ENCODE measurements around the gene EXOC3L1.

EXOC3L1 gene

GRCh38 chr16:67190041-67190440 lies at the start of gene EXOC3L1:
TSS of gene EXOC3L1 (minus strand) at chr16:67190136. CDS start at chr16:67189676, 460 bp downstream.
- no peak for DNase-seq

GRCh38 chr16:67238806-67239470 lies 49.0 kb upstream of the EXOC3L1 start:
- no peak for DNase-seq

GRCh38 chr16:67238278-67238575 lies 48.3 kb upstream of the EXOC3L1 start:
- no peak for DNase-seq

GRCh38 chr16:67237396-67238277 lies 47.7 kb upstream of the EXOC3L1 start:
- no peak for DNase-seq

GRCh38 chr16:67236563-67237395 lies 46.8 kb upstream of the EXOC3L1 start:
- peak; percentile 92 for DNase-seq

- peak; percentile 80 for DNase-seq
Measured at GRCh38 chr16:67235816-67236562, 46.1 kb upstream of the EXOC3L1 start.

- no peak for DNase-seq
Measured at GRCh38 chr16:67234180-67234597, 44.3 kb upstream of the EXOC3L1 start.

- DNase-seq = no peak
Measured at GRCh38 chr16:67233596-67233995, 43.7 kb upstream of the EXOC3L1 start.

- no peak for DNase-seq
Measured at GRCh38 chr16:67230809-67231660, 41.1 kb upstream of the EXOC3L1 start.

- DNase-seq = no peak
Measured at GRCh38 chr16:67229906-67230808, 40.2 kb upstream of the EXOC3L1 start.

GRCh38 chr16:67228905-67229304 lies 39.0 kb upstream of the EXOC3L1 start:
- DNase-seq = no peak

- DNase-seq = no peak
Measured at GRCh38 chr16:67228034-67228785, 38.3 kb upstream of the EXOC3L1 start.

GRCh38 chr16:67227567-67227921 lies 37.6 kb upstream of the EXOC3L1 start:
- no peak for DNase-seq

- DNase-seq = peak; percentile 99
Measured at GRCh38 chr16:67226804-67227566, 37.0 kb upstream of the EXOC3L1 start, which contains the start of gene TMEM208. TSS of gene TMEM208 (plus strand) at chr16:67227130. CDS start at chr16:67227219, 89 bp downstream.

GRCh38 chr16:67226295-67226803 lies 36.4 kb upstream of the EXOC3L1 start:
- DNase-seq = no peak

GRCh38 chr16:67223992-67224391 lies 34.1 kb upstream of the EXOC3L1 start:
- DNase-seq = no peak

GRCh38 chr16:67216612-67217490 lies 26.9 kb upstream of the EXOC3L1 start:
- DNase-seq = peak; percentile 90

- no peak for DNase-seq
Measured at GRCh38 chr16:67215706-67216105, 25.8 kb upstream of the EXOC3L1 start.
